ENCODE results near the gene XAGE5. TPM values are rescaled to one million over a fixed set of nuclear protein-coding genes. Genes with fewer than 3 reads are reported as not detected.

XAGE5 gene
- total and polyA plus RNA-seq, 7 donors: not detected

GRCh38 chrX:52865343-52865998 lies 54.4 kb downstream of the XAGE5 start:
- H3K27me3 ChIP-seq: no peaks in the 10 kb centered on the region
- DNase-seq: no peak
- H3K27ac ChIP-seq: no peak overlapping the region
- no peak overlapping the region for H3K4me3 ChIP-seq
- no peak for TF ChIP-seq POLR2AphosphoS5 (IDR thresholded peaks at IDR 0.05)
- no peak for TF ChIP-seq EP300 (IDR thresholded peaks at IDR 0.05)
- TF ChIP-seq, protein P1, sequence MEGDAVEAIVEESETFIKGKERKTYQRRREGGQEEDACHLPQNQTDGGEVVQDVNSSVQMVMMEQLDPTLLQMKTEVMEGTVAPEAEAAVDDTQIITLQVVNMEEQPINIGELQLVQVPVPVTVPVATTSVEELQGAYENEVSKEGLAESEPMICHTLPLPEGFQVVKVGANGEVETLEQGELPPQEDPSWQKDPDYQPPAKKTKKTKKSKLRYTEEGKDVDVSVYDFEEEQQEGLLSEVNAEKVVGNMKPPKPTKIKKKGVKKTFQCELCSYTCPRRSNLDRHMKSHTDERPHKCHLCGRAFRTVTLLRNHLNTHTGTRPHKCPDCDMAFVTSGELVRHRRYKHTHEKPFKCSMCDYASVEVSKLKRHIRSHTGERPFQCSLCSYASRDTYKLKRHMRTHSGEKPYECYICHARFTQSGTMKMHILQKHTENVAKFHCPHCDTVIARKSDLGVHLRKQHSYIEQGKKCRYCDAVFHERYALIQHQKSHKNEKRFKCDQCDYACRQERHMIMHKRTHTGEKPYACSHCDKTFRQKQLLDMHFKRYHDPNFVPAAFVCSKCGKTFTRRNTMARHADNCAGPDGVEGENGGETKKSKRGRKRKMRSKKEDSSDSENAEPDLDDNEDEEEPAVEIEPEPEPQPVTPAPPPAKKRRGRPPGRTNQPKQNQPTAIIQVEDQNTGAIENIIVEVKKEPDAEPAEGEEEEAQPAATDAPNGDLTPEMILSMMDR (IDR thresholded peaks at IDR 0.05): no peak
- no peak for TF ChIP-seq POLR2A (IDR thresholded peaks at IDR 0.05)
- intact Hi-C loops (cut with DNase I): no loop called here
- no peaks in the 10 kb centered on the region for H3K4me1 ChIP-seq
- H3K9me3 ChIP-seq: no peaks in the 10 kb centered on the region
- WGBS, 2 donors: 16 to 62% methylated on average over 6 of the region's 6 CpGs
- no peaks in the 10 kb centered on the region for H3K36me3 ChIP-seq

Small RNA genes within 50 kb of the gene (small RNA-seq; reads per million reads assigned to genes)
- gene AC244505.6: 0 reads per million in 3 donors
- 0 reads per million in 3 donors for gene AC244505.7

Other genes starting within 250 kb of the XAGE5 start
- gene SSX7, start 156.4 kb upstream of the XAGE5 start, total RNA-seq: not detected
- gene SSX7, start 156.4 kb upstream of the XAGE5 start, polyA plus RNA-seq: not detected
- gene SSX2, start 104.1 kb upstream of the XAGE5 start, total RNA-seq: not detected
- not detected for gene SSX2, start 104.1 kb upstream of the XAGE5 start, polyA plus RNA-seq
- not detected for gene SSX2B, start 60.0 kb upstream of the XAGE5 start, total RNA-seq
- gene SSX2B, start 60.0 kb upstream of the XAGE5 start, polyA plus RNA-seq: not detected
- gene SPANXN5, start 13.9 kb upstream of the XAGE5 start, total RNA-seq: not detected
- gene SPANXN5, start 13.9 kb upstream of the XAGE5 start, polyA plus RNA-seq: not detected
- not detected for gene XAGE3, start 56.8 kb downstream of the XAGE5 start, total RNA-seq
- not detected for gene XAGE3, start 56.8 kb downstream of the XAGE5 start, polyA plus RNA-seq
- gene FAM156B, start 86.0 kb downstream of the XAGE5 start, total RNA-seq: 10 to 100 TPM; 11.4 to 23.0 (median 15.1) TPM
- gene FAM156B, start 86.0 kb downstream of the XAGE5 start, polyA plus RNA-seq: 10 to 100 TPM in 1 of 3 donors, 1 to 10 TPM in 2; 4.2 to 27.1 (median 7.8) TPM
- 10 to 100 TPM in 3 of 4 donors, 1 to 10 TPM in 1; 6.6 to 24.6 (median 15.1) TPM for gene FAM156A, start 147.2 kb downstream of the XAGE5 start, total RNA-seq
- 10 to 100 TPM in 1 of 3 donors, 1 to 10 TPM in 2; 1.6 to 15.7 (median 3.6) TPM for gene FAM156A, start 147.2 kb downstream of the XAGE5 start, polyA plus RNA-seq
- gene GPR173, start 237.5 kb downstream of the XAGE5 start, total RNA-seq: 1 to 10 TPM; 1.3 to 5.6 (median 2.1) TPM
- 1 to 10 TPM in 1 of 3 donors, under 1 TPM in 1, not detected in 1; 0.23 to 1.0 TPM for gene GPR173, start 237.5 kb downstream of the XAGE5 start, polyA plus RNA-seq

Data from sigmoid colon (tissue), 7 donors.